Natural killer cell (primary cell): ENCODE results near the gene CFAP97. TPM values are rescaled to one million over a fixed set of nuclear protein-coding genes. Genes with fewer than 3 reads are reported as not detected.

Source experiments
- ATAC-seq, 3 donors: fragments of 150-1000 bp in 2 of 3; fragments of 200-7000 bp in 1 of 3; cut with Tn5 transposase; 1 replicate in 1 of 3; 2 replicates in 2 of 3; pipeline ENCODE4 v1.10.0; 2021; ENCODE audit warnings: mild to moderate bottlenecking in 2 of 3, moderate library complexity in 2 of 3
- DNase-seq, 2 donors: peaks; one replicate each; pipeline versions ENCODE4 v3.0.0 to v3.0.0-alpha.2; 2013 to 2021; ENCODE audit warnings: mixed read lengths in 1 of 2
- H3K27ac ChIP-seq: one replicate; pipeline ENCODE4 v1.5.1; 2013; ENCODE audit warnings: mild to moderate bottlenecking, low read length
- H3K27me3 ChIP-seq: one replicate; pipeline ENCODE4 v1.6.1; 2013; ENCODE audit warnings: low read length; ENCODE audit not compliant: control insufficient read depth, insufficient read depth
- H3K36me3 ChIP-seq: one replicate; pipeline ENCODE4 v1.6.1; 2013; ENCODE audit warnings: low read length; ENCODE audit not compliant: control insufficient read depth, insufficient read depth
- H3K4me1 ChIP-seq: one replicate; pipeline ENCODE4 v1.6.1; 2013; ENCODE audit warnings: low read length; ENCODE audit not compliant: control insufficient read depth, insufficient read depth
- H3K4me3 ChIP-seq: one replicate; pipeline ENCODE4 v1.5.1; 2013; ENCODE audit warnings: low read length
- H3K9me3 ChIP-seq: one replicate; pipeline ENCODE4 v1.6.1; 2013; ENCODE audit warnings: low read length; ENCODE audit not compliant: control insufficient read depth, insufficient read depth
- H3K27ac Mint-ChIP-seq, 2 donors: one replicate each; pipeline ENCODE4 v1.8.0; 2022; ENCODE audit warnings: mild to moderate bottlenecking in 2 of 2, mixed read lengths in 2 of 2, moderate library complexity in 1 of 2
- H3K27me3 Mint-ChIP-seq, 2 donors: one replicate each; pipeline ENCODE4 v1.8.0; 2022; ENCODE audit warnings: low read depth in 2 of 2, mixed read lengths in 2 of 2
- H3K36me3 Mint-ChIP-seq: one replicate; pipeline ENCODE4 v1.8.0; 2022; ENCODE audit warnings: mixed read lengths
- H3K4me1 Mint-ChIP-seq, 2 donors: one replicate each; pipeline ENCODE4 v1.8.0; 2022; ENCODE audit warnings: mixed read lengths in 2 of 2
- H3K4me3 Mint-ChIP-seq: one replicate; pipeline ENCODE4 v1.8.0; 2022; ENCODE audit warnings: mild to moderate bottlenecking, moderate library complexity, mixed read lengths
- H3K9me3 Mint-ChIP-seq, 2 donors: one replicate each; pipeline ENCODE4 v1.8.0; 2022; ENCODE audit warnings: mixed read lengths in 2 of 2
- CTCF ChIP-seq: fragments of 200-600 bp; IDR thresholded peaks from one replicate; pipeline ENCODE4 v1.8.0; 2022; ENCODE audit warnings: antibody characterized with exemption
- WGBS: methylation state at CpG from one replicate; pipeline ENCODE4 v1.1.7; 2013; ENCODE audit warnings: missing lambda C conversion rate; ENCODE audit not compliant: insufficient coverage; 5-methylcytosine and 5-hydroxymethylcytosine counted together
- intact Hi-C: fragments of 100-400 bp; cut with micrococcal nuclease; formaldehyde crosslinking; loops from one replicate; pipeline ENCODE4 v1.14.2; 2022
- total RNA-seq, 4 donors: library from RNA; stranded (reverse); fragments of 120-200 nt in 1 of 4; gene quantifications; one replicate each; pipeline versions ENCODE4 v1.2.3 to v1.2.4, GENCODE V29; 2013 to 2022

The CFAP97 gene
- total RNA-seq, 3 donors from 2014 or later (not counting 1 experiment from before 2014, with no cell fraction given) = 25.7 to 30.5 (median 25.9) TPM

- no peaks in the 10 kb centered on the region for H3K27me3 Mint-ChIP-seq
- DNase-seq (no peak), ATAC-seq (no peak)
- H3K9me3 Mint-ChIP-seq = no peaks in the 10 kb centered on the region
- no peak for TF ChIP-seq CTCF
- H3K4me3 Mint-ChIP-seq = no peak overlapping the region
- no peaks in the 10 kb centered on the region for H3K36me3 Mint-ChIP-seq
- peaks cover 14% of the 10 kb centered on the region for H3K4me1 ChIP-seq
- no peaks in the 10 kb centered on the region for H3K27me3 ChIP-seq
- H3K36me3 ChIP-seq = no peaks in the 10 kb centered on the region
- no peak overlapping the region for H3K4me3 ChIP-seq
- no peak overlapping the region for H3K27ac Mint-ChIP-seq
- H3K27ac ChIP-seq = no peak overlapping the region
- intact Hi-C loops = no loop called here
- H3K9me3 ChIP-seq = no peaks in the 10 kb centered on the region
- 98% methylated on average over 3 of the region's 4 CpGs for WGBS
- H3K4me1 Mint-ChIP-seq = peaks cover 39 to 41% of the 10 kb centered on the region in 2 donors
These were observed 8.8 kb upstream of the CFAP97 start for GRCh38 chr4:185212581-185212980.

- no peak overlapping the region for H3K4me3 ChIP-seq
- DNase-seq = no peak
- Mint-ChIP-seq H3K4me1 (peaks cover 36 to 39% of the 10 kb centered on the region in 2 donors), H3K9me3 (no peaks in the 10 kb centered on the region), H3K36me3 (no peaks in the 10 kb centered on the region), H3K4me3 (peak overlapping the region; percentile 84), H3K27ac (peak overlapping the region in 1 of 2 donors; percentile 59), H3K27me3 (no peaks in the 10 kb centered on the region)
- H3K27ac ChIP-seq = no peak overlapping the region
- peaks cover 14% of the 10 kb centered on the region for H3K4me1 ChIP-seq
- no peaks in the 10 kb centered on the region for H3K36me3 ChIP-seq
- H3K27me3 ChIP-seq = no peaks in the 10 kb centered on the region
- H3K9me3 ChIP-seq = no peaks in the 10 kb centered on the region
- no peak for ATAC-seq
- WGBS = 89% methylated on average over 2 of the region's 2 CpGs
- TF ChIP-seq CTCF = no peak
- intact Hi-C loops = no loop called here
These were observed 7.8 kb upstream of the CFAP97 start for GRCh38 chr4:185211641-185212040.

- Histone ChIP-seq H3K4me3 (no peak overlapping the region), H3K27me3 (no peaks in the 10 kb centered on the region), H3K27ac (no peak overlapping the region), H3K9me3 (no peaks in the 10 kb centered on the region), H3K36me3 (no peaks in the 10 kb centered on the region), H3K4me1 (peaks cover 14% of the 10 kb centered on the region)
- Mint-ChIP-seq H3K27me3 (no peaks in the 10 kb centered on the region), H3K27ac (peak overlapping the region; percentile 41 to 59), H3K36me3 (no peaks in the 10 kb centered on the region), H3K9me3 (no peaks in the 10 kb centered on the region), H3K4me1 (peaks cover 36 to 39% of the 10 kb centered on the region in 2 donors), H3K4me3 (peak overlapping the region; percentile 84)
- TF ChIP-seq CTCF = no peak
- no peak for ATAC-seq
- intact Hi-C loops = no loop called here
- DNase-seq = peak in 1 of 2 donors; percentile 28
- WGBS = 57% methylated on average over 2 of the region's 5 CpGs
These were observed 7.2 kb upstream of the CFAP97 start for GRCh38 chr4:185211035-185211434.
